Measurements from ENCODE around the gene NAALADL2. TPM values are rescaled to one million over a fixed set of nuclear protein-coding genes. Genes with fewer than 3 reads are reported as not detected.

Gene NAALADL2
- polyA plus RNA-seq, 3 donors: not detected

DNA sequence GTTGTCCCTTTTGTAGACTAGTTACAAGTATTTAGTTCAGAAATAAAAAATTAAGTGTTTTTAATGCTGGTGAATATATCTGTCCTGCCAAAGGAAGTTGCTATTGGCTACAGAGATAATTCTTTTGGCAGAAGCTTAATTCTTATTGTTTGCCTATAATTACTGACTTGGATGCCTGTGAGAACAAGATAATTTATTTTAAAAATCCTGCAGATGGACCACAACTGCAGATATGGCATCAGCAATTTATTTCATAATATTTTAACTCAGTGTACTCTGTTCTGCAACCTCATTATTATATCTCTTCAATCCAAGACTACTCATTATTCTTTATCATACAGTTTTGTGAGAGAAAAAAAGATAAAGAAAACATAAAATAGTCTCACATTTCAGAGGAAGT lies 789.8 kb downstream of the NAALADL2 start:
- H3K79me2 ChIP-seq (ENCODE audit: insufficient read depth, low read length): no peaks in the 10 kb centered on the region
- no peaks in the 10 kb centered on the region for H3K36me3 ChIP-seq (replicated peaks in 1 of 2; ENCODE audit: control insufficient read depth in 1 of 2, insufficient read depth in 2 of 2, low read length in 2 of 2)
- no peak overlapping the region for H3K4me3 ChIP-seq (replicated peaks in 1 of 3; ENCODE audit: low read depth in 2 of 3, low read length in 3 of 3)
- H3K9me3 Mint-ChIP-seq: peaks cover 0 to 8% (median 3%) of the 10 kb centered on the region in 7 donors
- H3K4me3 Mint-ChIP-seq: no peak overlapping the region
- no peak overlapping the region for H2AFZ ChIP-seq (ENCODE audit: insufficient read depth, low read depth, low read length, poor library complexity, severe bottlenecking)
- no peaks in the 10 kb centered on the region for H4K20me1 ChIP-seq (ENCODE audit: insufficient read depth, low read length)
- H3K4me1 ChIP-seq (ENCODE audit: control insufficient read depth in 1 of 2, insufficient read depth in 2 of 2, low read length in 2 of 2): no peaks in the 10 kb centered on the region
- H3K4me1 Mint-ChIP-seq: no peaks in the 10 kb centered on the region
- intact Hi-C loops (cut with micrococcal nuclease): no loop called here
- no peak overlapping the region for H3K4me2 ChIP-seq (replicated peaks; ENCODE audit: extremely low read depth, low read length, poor library complexity, severe bottlenecking)
- no peak overlapping the region for H3K27ac Mint-ChIP-seq
- no peaks in the 10 kb centered on the region for H3K27me3 ChIP-seq (ENCODE audit: control insufficient read depth in 2 of 2, insufficient read depth in 2 of 2, low read length in 2 of 2)
- H3K27me3 Mint-ChIP-seq (ENCODE audit: low read depth in 3 of 3): no peaks in the 10 kb centered on the region
- no peaks in the 10 kb centered on the region for H3K36me3 Mint-ChIP-seq
- no peak for TF ChIP-seq CTCF (IDR thresholded peaks at IDR 0.05)
- H3K9me3 ChIP-seq (replicated peaks in 1 of 2; ENCODE audit: control insufficient read depth in 1 of 2, insufficient read depth in 1 of 2, low read length in 2 of 2): peaks cover 0 to 23% of the 10 kb centered on the region in 2 donors
- DNase-seq: no peak
- H3K27ac ChIP-seq (ENCODE audit: low read depth in 1 of 2, low read length in 2 of 2): no peak overlapping the region
- no peak overlapping the region for H3K9ac ChIP-seq (ENCODE audit: insufficient read depth, low read length, poor library complexity, severe bottlenecking)

DNA sequence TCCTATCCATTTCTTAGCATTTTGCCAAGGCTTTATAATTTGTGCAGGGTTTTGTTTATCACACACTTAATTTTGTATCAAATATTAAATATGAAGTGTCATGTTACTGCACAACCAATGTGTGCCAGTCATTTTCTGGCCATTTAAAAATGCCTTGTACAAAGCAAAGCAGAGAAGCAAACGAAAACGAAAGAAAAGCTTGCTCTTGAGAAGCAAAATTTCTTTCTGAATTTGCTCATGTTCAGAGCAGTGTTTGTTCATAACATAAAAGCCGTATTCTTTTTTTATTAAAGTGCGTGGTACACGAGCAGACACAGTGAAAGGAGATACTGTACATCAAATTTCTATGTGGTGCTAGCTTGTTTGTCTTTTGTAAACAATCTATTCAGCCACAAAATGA lies 792.6 kb downstream of the NAALADL2 start:
- no peaks in the 10 kb centered on the region for H3K36me3 ChIP-seq (replicated peaks in 1 of 2; ENCODE audit: control insufficient read depth in 1 of 2, insufficient read depth in 2 of 2, low read length in 2 of 2)
- no peak overlapping the region for H2AFZ ChIP-seq (ENCODE audit: insufficient read depth, low read depth, low read length, poor library complexity, severe bottlenecking)
- Mint-ChIP-seq H3K4me1 (no peaks in the 10 kb centered on the region), H3K36me3 (no peaks in the 10 kb centered on the region), H3K4me3 (no peak overlapping the region), H3K27ac (no peak overlapping the region), H3K9me3 (peaks cover 0 to 7% (median 2%) of the 10 kb centered on the region in 7 donors), H3K27me3 (ENCODE audit: low read depth in 3 of 3) (no peaks in the 10 kb centered on the region)
- no peak overlapping the region for H3K9ac ChIP-seq (ENCODE audit: insufficient read depth, low read length, poor library complexity, severe bottlenecking)
- 100% methylated on average over 2 of the region's 5 CpGs for WGBS (ENCODE audit: insufficient coverage)
- H3K4me3 ChIP-seq (replicated peaks in 1 of 3; ENCODE audit: low read depth in 2 of 3, low read length in 3 of 3): no peak overlapping the region
- H3K27ac ChIP-seq (ENCODE audit: low read depth in 1 of 2, low read length in 2 of 2): no peak overlapping the region
- no peak overlapping the region for H3K4me2 ChIP-seq (replicated peaks; ENCODE audit: extremely low read depth, low read length, poor library complexity, severe bottlenecking)
- intact Hi-C loops (cut with micrococcal nuclease): no loop called here
- no peak for TF ChIP-seq CTCF (IDR thresholded peaks at IDR 0.05)
- no peaks in the 10 kb centered on the region for H3K79me2 ChIP-seq (ENCODE audit: insufficient read depth, low read length)
- peaks cover 0 to 12% of the 10 kb centered on the region in 2 donors for H3K9me3 ChIP-seq (replicated peaks in 1 of 2; ENCODE audit: control insufficient read depth in 1 of 2, insufficient read depth in 1 of 2, low read length in 2 of 2)
- H4K20me1 ChIP-seq (ENCODE audit: insufficient read depth, low read length): no peaks in the 10 kb centered on the region
- H3K27me3 ChIP-seq (ENCODE audit: control insufficient read depth in 2 of 2, insufficient read depth in 2 of 2, low read length in 2 of 2): no peaks in the 10 kb centered on the region
- no peaks in the 10 kb centered on the region for H3K4me1 ChIP-seq (ENCODE audit: control insufficient read depth in 1 of 2, insufficient read depth in 2 of 2, low read length in 2 of 2)
- no peak for DNase-seq

All from CD14-positive monocyte (primary cell).